Retinal pigment epithelial cell (primary cell): ENCODE measurements around the gene TOM1L2.
A peak's percentile ranks its signal among the peaks of the same experiment; 100 is the strongest.

Experiments used
- DNase-seq: peaks from one replicate; pipeline ENCODE4 v3.0.0-alpha.2; 2010; ENCODE audit warnings: low read depth
- H3K4me3 ChIP-seq: 2 replicates; pipeline ENCODE4 v1.5.1; 2011; ENCODE audit warnings: mild to moderate bottlenecking, low read length, control low read depth, moderate library complexity
- CTCF ChIP-seq: conservative IDR thresholded peaks from 2 replicates; pipeline ENCODE4 v1.5.1; 2011; ENCODE audit warnings: low read depth, low read length, control low read depth, inconsistent platforms

The TOM1L2 gene

DNA sequence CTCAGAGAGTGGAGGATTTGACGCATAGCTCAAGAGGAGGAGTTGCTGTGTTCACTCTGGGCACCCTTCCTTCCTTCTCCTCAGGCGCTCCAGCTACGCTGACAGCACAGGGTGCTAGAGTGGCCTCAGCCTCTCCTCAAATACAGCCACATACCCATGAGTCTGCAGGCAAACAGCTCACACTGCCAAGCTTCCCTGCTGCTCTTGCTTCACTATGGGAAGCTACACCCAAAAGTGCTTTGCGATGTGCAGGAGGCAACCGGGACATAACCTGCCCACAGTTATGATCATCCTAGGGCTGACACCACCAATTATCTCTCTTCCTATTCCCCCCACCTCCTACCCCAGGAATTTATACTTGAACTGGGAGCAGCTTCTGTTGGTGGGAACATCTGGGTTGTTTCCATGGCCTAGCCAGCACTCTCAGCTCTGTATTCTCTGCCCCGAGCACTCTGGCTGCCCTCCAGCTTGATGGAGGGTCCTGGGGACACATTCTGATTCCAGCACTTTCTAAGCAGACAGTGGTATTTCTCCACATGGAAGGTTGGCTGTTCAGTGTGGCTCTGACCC lies 95.2 kb downstream of the TOM1L2 start:
- no peak for TF ChIP-seq CTCF
- no peak for DNase-seq
- no peak overlapping the region for H3K4me3 ChIP-seq

DNA sequence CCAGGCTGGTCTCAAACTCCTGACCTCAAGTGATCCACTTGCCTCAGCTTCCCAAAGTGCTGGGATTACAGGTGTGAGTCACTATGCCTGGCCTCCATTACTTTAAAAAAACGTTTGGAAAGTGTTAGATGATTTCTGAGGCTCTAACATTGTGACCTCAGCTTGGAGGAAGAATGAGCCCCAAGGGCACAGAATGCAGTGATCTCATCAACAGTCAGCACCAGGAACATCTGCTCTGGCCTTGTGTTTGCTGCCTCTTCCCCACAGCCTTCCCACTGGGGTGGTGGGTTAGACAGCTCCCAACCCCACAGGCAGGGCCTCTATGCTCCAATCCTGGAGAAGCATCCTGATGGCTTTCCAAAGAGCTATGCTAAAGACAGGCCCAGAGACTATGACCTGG lies 97.7 kb downstream of the TOM1L2 start:
- TF ChIP-seq CTCF, result no peak
- H3K4me3 ChIP-seq, result no peak overlapping the region
- DNase-seq, result no peak

DNA sequence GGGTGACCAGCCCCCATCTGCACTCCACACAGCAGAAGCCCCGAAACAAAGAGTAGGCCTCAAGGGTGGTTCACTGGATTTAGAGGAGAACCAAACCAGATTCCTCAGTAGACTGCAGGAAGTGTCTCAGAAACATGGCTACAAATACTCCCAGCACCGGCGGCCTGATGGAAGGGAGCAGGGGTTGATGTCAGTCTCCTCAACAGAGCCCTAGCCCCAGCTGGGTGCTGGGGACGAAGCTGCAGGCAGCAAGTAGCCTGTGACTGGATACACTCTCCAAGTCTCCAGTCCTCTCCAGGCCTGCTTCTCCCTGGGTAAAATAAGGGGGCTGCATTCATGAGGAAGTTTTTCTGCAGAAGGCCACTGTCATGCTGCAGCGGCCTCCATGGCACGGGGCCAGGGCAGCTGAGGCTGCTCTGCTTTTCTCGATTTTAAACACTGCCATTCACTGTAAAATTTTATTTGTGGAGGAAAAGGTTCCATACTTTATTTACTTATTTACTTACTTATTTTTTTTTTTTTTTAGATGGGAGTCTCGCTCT lies 98.7 kb downstream of the TOM1L2 start:
- TF ChIP-seq CTCF, result no peak
- no peak overlapping the region for H3K4me3 ChIP-seq
- no peak for DNase-seq

GRCh38 chr17:17872547-17873345 lies 99.5 kb downstream of the TOM1L2 start:
- no peak overlapping the region for H3K4me3 ChIP-seq
- DNase-seq, result no peak
- no peak for TF ChIP-seq CTCF

DNA sequence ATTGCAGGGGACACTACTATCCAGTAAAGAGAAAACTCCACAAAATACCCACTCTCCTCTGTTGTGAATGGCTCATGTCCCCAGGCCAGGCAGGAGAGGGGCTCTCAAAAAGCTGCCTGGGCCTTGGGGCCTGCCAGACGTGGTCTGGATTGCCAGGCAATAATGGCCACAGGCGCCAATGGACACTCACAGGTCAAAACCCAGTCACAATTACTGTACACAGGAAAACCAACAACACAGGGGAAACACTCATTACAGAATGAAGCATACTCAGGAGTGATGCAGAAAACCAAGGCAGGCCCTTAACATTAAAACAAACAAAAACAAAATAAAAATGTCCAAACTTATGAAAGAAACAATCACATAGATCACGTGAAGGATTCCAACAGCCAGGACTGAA lies 100.3 kb downstream of the TOM1L2 start:
- no peak for DNase-seq
- TF ChIP-seq CTCF, result no peak
- H3K4me3 ChIP-seq, result no peak overlapping the region

- no peak overlapping the region for H3K4me3 ChIP-seq
- TF ChIP-seq CTCF, result peak; percentile 4
- no peak for DNase-seq
Measured at GRCh38 chr17:17870247-17870646, 102.0 kb downstream of the TOM1L2 start.
